Measurements from ENCODE around the gene UBE2H. TPM values are rescaled to one million over a fixed set of nuclear protein-coding genes. Genes with fewer than 3 reads are reported as not detected.

Gene UBE2H
- total and polyA plus RNA-seq, 4 donors: 11.9 to 84.2 (median 23.7) TPM

DNA sequence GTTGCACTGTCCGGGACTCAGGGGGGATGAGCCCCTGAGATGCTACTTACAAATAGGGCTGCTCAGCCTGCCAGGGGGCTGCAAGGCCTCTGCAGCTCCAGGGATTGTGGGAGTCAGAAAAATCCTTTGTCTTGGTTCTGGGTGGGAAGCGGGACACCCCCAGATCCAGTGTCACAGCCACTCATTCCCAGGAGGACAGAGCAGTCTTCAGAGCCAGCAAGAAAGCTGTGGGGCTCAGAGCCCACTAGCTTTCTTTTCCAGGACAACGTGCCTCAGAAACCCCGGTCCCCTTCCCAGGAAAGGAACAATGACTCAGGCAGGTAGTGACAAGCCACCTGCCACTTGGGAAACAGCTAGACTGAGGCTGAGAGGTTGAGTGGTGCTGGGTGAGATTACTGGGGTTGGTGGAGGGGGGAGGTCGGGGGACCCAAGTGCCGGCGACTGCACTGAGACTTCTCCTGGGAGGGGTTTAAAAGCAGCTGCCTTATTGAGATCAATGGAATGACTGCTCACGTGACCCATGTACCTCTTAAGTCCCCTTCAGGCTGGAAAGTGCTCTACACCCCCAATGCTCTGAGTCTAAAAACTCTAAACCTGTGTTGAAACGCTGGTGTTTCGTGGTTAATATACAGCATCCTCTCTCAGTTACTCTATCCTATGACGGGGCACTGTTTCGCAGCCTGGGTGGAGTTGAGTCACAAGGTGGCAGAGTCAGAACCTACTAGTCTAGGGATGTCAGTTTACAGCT lies 123.6 kb downstream of the UBE2H start:
- TF ChIP-seq JUND (IDR thresholded peaks at IDR 0.05): no peak
- TF ChIP-seq TAF1 (conservative IDR thresholded peaks at IDR 0.05): no peak
- TF ChIP-seq, protein P1, sequence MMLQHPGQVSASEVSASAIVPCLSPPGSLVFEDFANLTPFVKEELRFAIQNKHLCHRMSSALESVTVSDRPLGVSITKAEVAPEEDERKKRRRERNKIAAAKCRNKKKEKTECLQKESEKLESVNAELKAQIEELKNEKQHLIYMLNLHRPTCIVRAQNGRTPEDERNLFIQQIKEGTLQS (IDR thresholded peaks at IDR 0.05): no peak
- no peak for TF ChIP-seq RXRA (IDR thresholded peaks at IDR 0.05)
- no peak for TF ChIP-seq YY1 (IDR thresholded peaks at IDR 0.05)
- TF ChIP-seq, protein P2, sequence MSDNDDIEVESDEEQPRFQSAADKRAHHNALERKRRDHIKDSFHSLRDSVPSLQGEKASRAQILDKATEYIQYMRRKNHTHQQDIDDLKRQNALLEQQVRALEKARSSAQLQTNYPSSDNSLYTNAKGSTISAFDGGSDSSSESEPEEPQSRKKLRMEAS (IDR thresholded peaks at IDR 0.05): no peak
- no peak for TF ChIP-seq GABPA (IDR thresholded peaks at IDR 0.05 in 1 of 2, conservative IDR thresholded peaks at IDR 0.05 in 1 of 2)
- no peak for TF ChIP-seq FOXA2 (IDR thresholded peaks at IDR 0.05)
- TF ChIP-seq, protein P3, sequence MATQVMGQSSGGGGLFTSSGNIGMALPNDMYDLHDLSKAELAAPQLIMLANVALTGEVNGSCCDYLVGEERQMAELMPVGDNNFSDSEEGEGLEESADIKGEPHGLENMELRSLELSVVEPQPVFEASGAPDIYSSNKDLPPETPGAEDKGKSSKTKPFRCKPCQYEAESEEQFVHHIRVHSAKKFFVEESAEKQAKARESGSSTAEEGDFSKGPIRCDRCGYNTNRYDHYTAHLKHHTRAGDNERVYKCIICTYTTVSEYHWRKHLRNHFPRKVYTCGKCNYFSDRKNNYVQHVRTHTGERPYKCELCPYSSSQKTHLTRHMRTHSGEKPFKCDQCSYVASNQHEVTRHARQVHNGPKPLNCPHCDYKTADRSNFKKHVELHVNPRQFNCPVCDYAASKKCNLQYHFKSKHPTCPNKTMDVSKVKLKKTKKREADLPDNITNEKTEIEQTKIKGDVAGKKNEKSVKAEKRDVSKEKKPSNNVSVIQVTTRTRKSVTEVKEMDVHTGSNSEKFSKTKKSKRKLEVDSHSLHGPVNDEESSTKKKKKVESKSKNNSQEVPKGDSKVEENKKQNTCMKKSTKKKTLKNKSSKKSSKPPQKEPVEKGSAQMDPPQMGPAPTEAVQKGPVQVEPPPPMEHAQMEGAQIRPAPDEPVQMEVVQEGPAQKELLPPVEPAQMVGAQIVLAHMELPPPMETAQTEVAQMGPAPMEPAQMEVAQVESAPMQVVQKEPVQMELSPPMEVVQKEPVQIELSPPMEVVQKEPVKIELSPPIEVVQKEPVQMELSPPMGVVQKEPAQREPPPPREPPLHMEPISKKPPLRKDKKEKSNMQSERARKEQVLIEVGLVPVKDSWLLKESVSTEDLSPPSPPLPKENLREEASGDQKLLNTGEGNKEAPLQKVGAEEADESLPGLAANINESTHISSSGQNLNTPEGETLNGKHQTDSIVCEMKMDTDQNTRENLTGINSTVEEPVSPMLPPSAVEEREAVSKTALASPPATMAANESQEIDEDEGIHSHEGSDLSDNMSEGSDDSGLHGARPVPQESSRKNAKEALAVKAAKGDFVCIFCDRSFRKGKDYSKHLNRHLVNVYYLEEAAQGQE (IDR thresholded peaks at IDR 0.05): no peak
- TF ChIP-seq HNF4G (IDR thresholded peaks at IDR 0.05): no peak
- TF ChIP-seq, protein P4, sequence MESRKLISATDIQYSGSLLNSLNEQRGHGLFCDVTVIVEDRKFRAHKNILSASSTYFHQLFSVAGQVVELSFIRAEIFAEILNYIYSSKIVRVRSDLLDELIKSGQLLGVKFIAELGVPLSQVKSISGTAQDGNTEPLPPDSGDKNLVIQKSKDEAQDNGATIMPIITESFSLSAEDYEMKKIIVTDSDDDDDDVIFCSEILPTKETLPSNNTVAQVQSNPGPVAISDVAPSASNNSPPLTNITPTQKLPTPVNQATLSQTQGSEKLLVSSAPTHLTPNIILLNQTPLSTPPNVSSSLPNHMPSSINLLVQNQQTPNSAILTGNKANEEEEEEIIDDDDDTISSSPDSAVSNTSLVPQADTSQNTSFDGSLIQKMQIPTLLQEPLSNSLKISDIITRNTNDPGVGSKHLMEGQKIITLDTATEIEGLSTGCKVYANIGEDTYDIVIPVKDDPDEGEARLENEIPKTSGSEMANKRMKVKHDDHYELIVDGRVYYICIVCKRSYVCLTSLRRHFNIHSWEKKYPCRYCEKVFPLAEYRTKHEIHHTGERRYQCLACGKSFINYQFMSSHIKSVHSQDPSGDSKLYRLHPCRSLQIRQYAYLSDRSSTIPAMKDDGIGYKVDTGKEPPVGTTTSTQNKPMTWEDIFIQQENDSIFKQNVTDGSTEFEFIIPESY (IDR thresholded peaks at IDR 0.05): no peak
- TF ChIP-seq NR2F2 (IDR thresholded peaks at IDR 0.05): no peak
- no peak for TF ChIP-seq RAD21 (IDR thresholded peaks at IDR 0.05)
- TF ChIP-seq SP1 (IDR thresholded peaks at IDR 0.05): no peak
- TF ChIP-seq HNF4A (conservative IDR thresholded peaks at IDR 0.05): no peak
- TF ChIP-seq, protein P5, sequence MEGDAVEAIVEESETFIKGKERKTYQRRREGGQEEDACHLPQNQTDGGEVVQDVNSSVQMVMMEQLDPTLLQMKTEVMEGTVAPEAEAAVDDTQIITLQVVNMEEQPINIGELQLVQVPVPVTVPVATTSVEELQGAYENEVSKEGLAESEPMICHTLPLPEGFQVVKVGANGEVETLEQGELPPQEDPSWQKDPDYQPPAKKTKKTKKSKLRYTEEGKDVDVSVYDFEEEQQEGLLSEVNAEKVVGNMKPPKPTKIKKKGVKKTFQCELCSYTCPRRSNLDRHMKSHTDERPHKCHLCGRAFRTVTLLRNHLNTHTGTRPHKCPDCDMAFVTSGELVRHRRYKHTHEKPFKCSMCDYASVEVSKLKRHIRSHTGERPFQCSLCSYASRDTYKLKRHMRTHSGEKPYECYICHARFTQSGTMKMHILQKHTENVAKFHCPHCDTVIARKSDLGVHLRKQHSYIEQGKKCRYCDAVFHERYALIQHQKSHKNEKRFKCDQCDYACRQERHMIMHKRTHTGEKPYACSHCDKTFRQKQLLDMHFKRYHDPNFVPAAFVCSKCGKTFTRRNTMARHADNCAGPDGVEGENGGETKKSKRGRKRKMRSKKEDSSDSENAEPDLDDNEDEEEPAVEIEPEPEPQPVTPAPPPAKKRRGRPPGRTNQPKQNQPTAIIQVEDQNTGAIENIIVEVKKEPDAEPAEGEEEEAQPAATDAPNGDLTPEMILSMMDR (IDR thresholded peaks at IDR 0.05; ENCODE audit: low read depth, low read length, missing input control): no peak
- no peak for TF ChIP-seq FOXA1 (IDR thresholded peaks at IDR 0.05)
- DNase-seq (ENCODE audit: low spot score): no peak
- Histone ChIP-seq H3K9ac (ENCODE audit: low read depth in 1 of 2, low read length in 2 of 2) (no peak overlapping the region), H3K27me3 (ENCODE audit: control insufficient read depth in 4 of 4, insufficient read depth in 4 of 4, low read length in 3 of 4) (no peaks in the 10 kb centered on the region), H3K27ac (ENCODE audit: low read depth in 1 of 2, low read length in 2 of 2) (no peak overlapping the region), H3K36me3 (ENCODE audit: control insufficient read depth in 4 of 4, insufficient read depth in 3 of 4, low read depth in 1 of 4, low read length in 3 of 4) (peaks cover 0 to 4% (median 3%) of the 10 kb centered on the region in 4 donors), H3K4me3 (ENCODE audit: low read depth in 1 of 3, low read length in 3 of 3) (no peak overlapping the region), H3K4me1 (ENCODE audit: control insufficient read depth in 4 of 4, insufficient read depth in 4 of 4, low read length in 3 of 4) (peaks cover 0 to 21% (median 10%) of the 10 kb centered on the region in 4 donors), H3K9me3 (ENCODE audit: control insufficient read depth in 4 of 4, low read length in 3 of 4) (no peaks in the 10 kb centered on the region)
- WGBS: 86% methylated on average over 12 of the region's 12 CpGs
